Astrocyte (in vitro differentiated cells and primary cell): Measurements from ENCODE around the gene STEAP1. TPM values are rescaled to one million over a fixed set of nuclear protein-coding genes. Genes with fewer than 3 reads are reported as not detected.

ENCODE experiments used
- DNase-seq: peaks from one replicate; pipeline ENCODE4 v3.0.0-alpha.2; 2010; ENCODE audit warnings: low read depth
- FAIRE-seq: peaks from 2 replicates; lab custom pipeline; 2011; peaks lifted over from hg19 to GRCh38; lab: Jason Lieb, UNC
- H2AFZ ChIP-seq: 2 replicates; pipeline ENCODE4 v1.6.0; 2012; ENCODE audit warnings: low read depth, low read length, inconsistent platforms
- H3K27ac ChIP-seq: 2 replicates; pipeline ENCODE4 v1.5.1; 2011; ENCODE audit warnings: low read depth, low read length, inconsistent platforms
- H3K27me3 ChIP-seq: 2 replicates; pipeline ENCODE4 v1.6.0; 2011; ENCODE audit warnings: low read length, inconsistent platforms; ENCODE audit not compliant: insufficient read depth
- H3K36me3 ChIP-seq: 2 replicates; pipeline ENCODE4 v1.5.1; 2011; ENCODE audit warnings: low read length, inconsistent platforms; ENCODE audit not compliant: insufficient read depth
- H3K4me1 ChIP-seq: 2 replicates; pipeline ENCODE4 v1.5.1; 2011; ENCODE audit warnings: low read length, inconsistent platforms; ENCODE audit not compliant: insufficient read depth
- H3K4me2 ChIP-seq: 2 replicates; pipeline ENCODE4 v1.6.0; 2012; ENCODE audit warnings: low read length, inconsistent platforms
- H3K4me3 ChIP-seq: 2 replicates; pipeline ENCODE4 v1.5.1; 2011; ENCODE audit warnings: low read depth, mild to moderate bottlenecking, low read length, inconsistent platforms; ENCODE audit not compliant: insufficient read depth
- H3K79me2 ChIP-seq: 2 replicates; pipeline ENCODE4 v1.6.0; 2012; ENCODE audit warnings: mild to moderate bottlenecking, low read length, inconsistent platforms; ENCODE audit not compliant: insufficient read depth
- H3K9ac ChIP-seq: 2 replicates; pipeline ENCODE4 v1.6.0; 2012; ENCODE audit warnings: mild to moderate bottlenecking, low read length, inconsistent platforms
- H3K9me3 ChIP-seq: 2 replicates; pipeline ENCODE4 v1.5.1; 2012; ENCODE audit warnings: low read depth, mild to moderate bottlenecking, low read length, inconsistent platforms; ENCODE audit not compliant: insufficient read depth
- H4K20me1 ChIP-seq: 2 replicates; pipeline ENCODE4 v1.6.0; 2012; ENCODE audit warnings: low read length, inconsistent platforms; ENCODE audit not compliant: insufficient read depth
- H3K27ac Mint-ChIP-seq: one replicate; pipeline ENCODE4 v1.8.0; 2021; ENCODE audit warnings: mild to moderate bottlenecking, mixed read lengths; ENCODE audit not compliant: unreplicated experiment
- H3K27me3 Mint-ChIP-seq: one replicate; pipeline ENCODE4 v1.8.0; 2021; ENCODE audit warnings: low read depth, mixed read lengths; ENCODE audit not compliant: unreplicated experiment
- H3K36me3 Mint-ChIP-seq: one replicate; pipeline ENCODE4 v1.8.0; 2021; ENCODE audit warnings: low read depth, mixed read lengths; ENCODE audit not compliant: unreplicated experiment
- H3K4me1 Mint-ChIP-seq: one replicate; pipeline ENCODE4 v1.8.0; 2021; ENCODE audit warnings: low read depth, mixed read lengths; ENCODE audit not compliant: unreplicated experiment
- H3K4me3 Mint-ChIP-seq: one replicate; pipeline ENCODE4 v1.8.0; 2021; ENCODE audit warnings: mild to moderate bottlenecking, moderate library complexity, mixed read lengths; ENCODE audit not compliant: unreplicated experiment
- H3K9me3 Mint-ChIP-seq: one replicate; pipeline ENCODE4 v1.8.0; 2021; ENCODE audit warnings: mild to moderate bottlenecking, mixed read lengths; ENCODE audit not compliant: unreplicated experiment
- CTCF ChIP-seq: IDR thresholded peaks from 2 replicates; pipeline ENCODE4 v1.5.1; 2011; ENCODE audit warnings: low read depth, mild to moderate bottlenecking, inconsistent platforms, low read length, moderate library complexity; ENCODE audit not compliant: insufficient read depth
- EZH2 ChIP-seq: IDR thresholded peaks from 2 replicates; pipeline ENCODE4 v1.6.1; 2012; ENCODE audit warnings: mild to moderate bottlenecking, low read length, inconsistent platforms; ENCODE audit not compliant: insufficient read depth
- total RNA-seq: library from RNA; stranded (reverse); gene quantifications from 2 replicates; pipeline ENCODE4 v1.2.1, GENCODE V29; 2021

STEAP1 gene
- total RNA-seq, 1 donor from 2014 or later, result 6.2 TPM

DNA sequence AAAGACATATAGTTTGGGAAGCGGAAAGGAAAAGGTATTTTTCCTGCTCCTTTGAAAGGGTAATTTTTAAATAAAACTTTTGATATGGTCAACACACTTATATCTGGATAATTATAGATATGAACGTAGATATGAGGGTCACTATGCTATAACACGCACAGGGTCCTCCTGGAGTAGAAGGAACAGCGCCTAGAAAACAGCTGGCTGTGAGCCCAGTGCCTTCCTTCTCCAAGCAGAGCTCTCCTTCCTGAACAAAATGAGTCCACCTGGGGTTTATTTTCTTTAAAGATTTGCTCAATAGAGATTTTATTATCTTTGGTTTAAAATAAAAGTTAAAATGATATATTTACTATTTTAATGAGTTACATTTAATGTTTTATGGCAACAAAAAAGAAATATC lies 13.1 kb downstream of the STEAP1 start:
- H3K27ac ChIP-seq, result no peak overlapping the region
- H3K36me3 ChIP-seq, result no peaks in the 10 kb centered on the region
- TF ChIP-seq CTCF (no peak), EZH2 (no peak)
- no peak overlapping the region for H3K4me3 ChIP-seq
- Mint-ChIP-seq H3K27me3 (no peaks in the 10 kb centered on the region), H3K4me1 (no peaks in the 10 kb centered on the region), H3K9me3 (peaks cover 2% of the 10 kb centered on the region), H3K4me3 (no peak overlapping the region), H3K36me3 (no peaks in the 10 kb centered on the region), H3K27ac (no peak overlapping the region)
- H3K27me3 ChIP-seq, result no peaks in the 10 kb centered on the region
- H3K9ac ChIP-seq, result no peak overlapping the region
- H3K4me1 ChIP-seq, result no peaks in the 10 kb centered on the region
- DNase-seq, result no peak
- H2AFZ ChIP-seq, result no peak overlapping the region
- no peak for FAIRE-seq
- H3K9me3 ChIP-seq, result no peaks in the 10 kb centered on the region
- H3K79me2 ChIP-seq, result no peaks in the 10 kb centered on the region
- no peak overlapping the region for H3K4me2 ChIP-seq
- no peaks in the 10 kb centered on the region for H4K20me1 ChIP-seq

- H3K4me3 ChIP-seq, result no peak overlapping the region
- H3K27me3 ChIP-seq, result no peaks in the 10 kb centered on the region
- FAIRE-seq, result no peak
- H3K27me3 Mint-ChIP-seq, result no peaks in the 10 kb centered on the region
- no peak overlapping the region for H3K4me3 Mint-ChIP-seq
- no peak overlapping the region for H2AFZ ChIP-seq
- no peaks in the 10 kb centered on the region for H3K9me3 ChIP-seq
- no peak overlapping the region for H3K4me2 ChIP-seq
- no peaks in the 10 kb centered on the region for H3K36me3 Mint-ChIP-seq
- H3K4me1 ChIP-seq, result no peaks in the 10 kb centered on the region
- TF ChIP-seq EZH2 (no peak), CTCF (no peak)
- H3K27ac Mint-ChIP-seq, result no peak overlapping the region
- no peaks in the 10 kb centered on the region for H4K20me1 ChIP-seq
- H3K36me3 ChIP-seq, result no peaks in the 10 kb centered on the region
- H3K9me3 Mint-ChIP-seq, result peaks cover 2% of the 10 kb centered on the region
- peaks cover 5% of the 10 kb centered on the region for H3K4me1 Mint-ChIP-seq
- H3K79me2 ChIP-seq, result no peaks in the 10 kb centered on the region
- no peak for DNase-seq
- no peak overlapping the region for H3K9ac ChIP-seq
- H3K27ac ChIP-seq, result no peak overlapping the region
These were observed 15.6 kb downstream of the STEAP1 start for GRCh38 chr7:90169891-90170290.

- no peak for FAIRE-seq
- H3K79me2 ChIP-seq, result no peaks in the 10 kb centered on the region
- H3K4me1 Mint-ChIP-seq, result peaks cover 7% of the 10 kb centered on the region
These were observed 17.9 kb downstream of the STEAP1 start for GRCh38 chr7:90172121-90172520.

More at GRCh38 chr7:90172121-90172520, 17.9 kb downstream of the STEAP1 start:
- DNase-seq, result no peak
- no peak overlapping the region for H3K4me3 Mint-ChIP-seq
- no peaks in the 10 kb centered on the region for H3K36me3 Mint-ChIP-seq
- H3K4me1 ChIP-seq, result no peaks in the 10 kb centered on the region
- no peak overlapping the region for H3K27ac Mint-ChIP-seq
- no peak overlapping the region for H3K4me3 ChIP-seq
- H3K27me3 Mint-ChIP-seq, result no peaks in the 10 kb centered on the region
- no peaks in the 10 kb centered on the region for H3K36me3 ChIP-seq
- no peaks in the 10 kb centered on the region for H3K27me3 ChIP-seq
- no peaks in the 10 kb centered on the region for H4K20me1 ChIP-seq
- TF ChIP-seq EZH2, result no peak
- H3K9ac ChIP-seq, result no peak overlapping the region
- no peak overlapping the region for H3K4me2 ChIP-seq
- H3K9me3 ChIP-seq, result no peaks in the 10 kb centered on the region
- peaks cover 2% of the 10 kb centered on the region for H3K9me3 Mint-ChIP-seq
- no peak overlapping the region for H3K27ac ChIP-seq
- H2AFZ ChIP-seq, result no peak overlapping the region
